Neural progenitor cell (in vitro differentiated cells): ENCODE results near the gene ARHGAP19.

Experiments used
- CTCF ChIP-seq: fragments of 200-600 bp; sonication (generic); IDR thresholded peaks from 2 replicates; pipeline ENCODE4 v1.5.1; 2017; ENCODE audit warnings: antibody characterized with exemption, mild to moderate bottlenecking
- EZH2 ChIP-seq: fragments of 200-600 bp; sonication (generic); IDR thresholded peaks from 2 replicates; pipeline ENCODE4 v1.6.1; 2017; ENCODE audit warnings: antibody characterized with exemption, mild to moderate bottlenecking, moderate library complexity

GRCh38 chr10:97178074-97178473 is 114.4 kb downstream of the ARHGAP19 start:
- TF ChIP-seq CTCF = no peak
- no peak for TF ChIP-seq EZH2
